Psoas muscle (tissue), 8 donors: Measurements from ENCODE around the gene HNRNPC. TPM values are rescaled to one million over a fixed set of nuclear protein-coding genes. Genes with fewer than 3 reads are reported as not detected.
A peak's percentile ranks its signal among the peaks of the same experiment; 100 is the strongest.

ENCODE experiments used
- ATAC-seq, 4 donors: fragments of 200-7000 bp; cut with Tn5 transposase; one replicate each; pipeline ENCODE4 v1.9.1; 2020; ENCODE audit warnings: moderate library complexity in 3 of 4, mild to moderate bottlenecking in 2 of 4
- DNase-seq, 2 donors: peaks; one replicate each; pipeline ENCODE4 v3.0.0-alpha.2; 2020
- H3K27ac ChIP-seq: fragments of 200-600 bp; one replicate; pipeline ENCODE4 v1.8.0; 2022
- H3K27me3 ChIP-seq, 3 donors: fragments of 200-600 bp in 1 of 3; one replicate each; pipeline versions ENCODE4 v1.6.1 to v1.8.0; 2013 to 2022; ENCODE audit warnings: low read length in 2 of 3, mild to moderate bottlenecking in 2 of 3, moderate library complexity in 1 of 3; ENCODE audit not compliant: insufficient read depth in 3 of 3
- H3K36me3 ChIP-seq, 2 donors: fragments of 200-600 bp in 1 of 2; one replicate each; pipeline versions ENCODE4 v1.6.1 to v1.8.0; 2013 to 2022; ENCODE audit warnings: low read depth in 1 of 2, mild to moderate bottlenecking in 1 of 2, moderate library complexity in 1 of 2; ENCODE audit not compliant: insufficient read depth in 1 of 2
- H3K4me1 ChIP-seq: fragments of 200-600 bp; one replicate; pipeline ENCODE4 v1.8.0; 2022
- H3K4me3 ChIP-seq: fragments of 200-600 bp; one replicate; pipeline ENCODE4 v1.8.0; 2022; ENCODE audit warnings: mild to moderate bottlenecking
- H3K9me3 ChIP-seq: fragments of 200-600 bp; one replicate; pipeline ENCODE4 v1.8.0; 2022
- WGBS, 3 donors: extraction: QIAGEN DNeasy Blood & Tissue Kit; methylation state at CpG; one replicate each; pipeline versions ENCODE4 v1.1.6 to v1.1.7; 2013; 5-methylcytosine and 5-hydroxymethylcytosine counted together
- intact Hi-C, 2 donors: fragments of 100-400 bp; cut with DNase I; formaldehyde crosslinking; loops; one replicate each; pipeline versions ENCODE4 v1.11.0 to v1.14.2; 2022
- polyA plus RNA-seq, 3 donors: library from polyadenylated mRNA; stranded (reverse); fragments of 200-250 nt; gene quantifications; one replicate each; pipeline ENCODE4 v1.2.3, GENCODE V29; 2013
- total RNA-seq, 4 donors: library from RNA; stranded (reverse); fragmentation: NEBNext Ultra II Directional in 2 of 4; extraction: Animal tissue kit (Norgen Biotek cat#: 25700) in 2 of 4; gene quantifications; one replicate each; pipeline versions ENCODE4 v1.2.1 to v1.2.4, GENCODE V29; 2021 to 2023
- TF ChIP-seq, protein P1 (sequence below): fragments of 200-600 bp; IDR thresholded peaks from one replicate; pipeline ENCODE4 v1.8.0; 2022; ENCODE audit warnings: antibody characterized with exemption
- donor health status: healthy with polysubstance abuse.
- donor health status: DM: no; HTN: no; CAD: no; lungs with moderate emphysema.
- donor health status: Bipolar disorder and iron deficiency.
- donor health status: healthy.
- donor health status: DM: yes; HTN: yes; CAD: no.
- donor health status: DM: no; HTN: no; CAD: no.
- donor health status: DM: no; HTN: no; CAD: no.
- donor health status: DM: yes; HTN: yes; CAD: no.

HNRNPC gene
- total and polyA plus RNA-seq, 7 donors, result 215 to 310 (median 250) TPM

DNA sequence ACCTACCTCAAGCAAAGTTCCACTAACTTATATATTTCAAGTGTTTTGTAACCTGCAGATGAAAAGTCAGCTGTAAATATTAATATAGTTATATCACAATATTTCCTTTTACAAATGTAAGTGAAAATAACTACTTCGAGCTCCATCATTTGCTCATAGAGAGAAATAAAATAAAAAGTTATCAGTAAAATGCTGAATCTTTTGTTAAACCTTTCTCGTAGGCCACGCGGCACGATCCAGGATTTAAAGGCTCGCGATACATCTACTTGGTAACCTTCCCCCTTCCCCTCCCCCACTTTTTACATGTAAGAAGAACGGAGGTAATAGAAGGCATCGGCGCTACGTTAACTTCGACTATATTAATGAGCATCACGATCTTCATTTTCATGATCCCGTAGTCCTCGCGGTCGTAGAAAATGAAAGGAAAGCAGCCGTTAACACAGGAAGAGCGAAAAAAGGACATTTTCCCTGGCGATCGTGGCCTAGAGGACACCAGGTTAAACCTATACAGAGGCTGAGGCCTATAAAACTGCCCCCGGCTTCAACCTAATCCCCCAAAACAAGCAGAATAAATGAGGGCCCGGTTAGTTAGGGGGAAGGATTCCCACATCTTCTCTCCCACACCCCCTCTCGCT lies 508 bp downstream of the HNRNPC start:
- H3K4me1 ChIP-seq, result peaks cover 40% of the 10 kb centered on the region
- peaks cover 0 to 33% of the 10 kb centered on the region in 2 donors for H3K36me3 ChIP-seq
- peak overlapping the region; percentile 98 for H3K27ac ChIP-seq
- no peaks in the 10 kb centered on the region for H3K9me3 ChIP-seq
- H3K4me3 ChIP-seq, result peak overlapping the region; percentile 97
- DNase-seq (peak in 1 of 2 donors; percentile 62), ATAC-seq (peak in 3 of 4 donors; percentile 29 to 54 (median 43))
- TF ChIP-seq, protein P1, sequence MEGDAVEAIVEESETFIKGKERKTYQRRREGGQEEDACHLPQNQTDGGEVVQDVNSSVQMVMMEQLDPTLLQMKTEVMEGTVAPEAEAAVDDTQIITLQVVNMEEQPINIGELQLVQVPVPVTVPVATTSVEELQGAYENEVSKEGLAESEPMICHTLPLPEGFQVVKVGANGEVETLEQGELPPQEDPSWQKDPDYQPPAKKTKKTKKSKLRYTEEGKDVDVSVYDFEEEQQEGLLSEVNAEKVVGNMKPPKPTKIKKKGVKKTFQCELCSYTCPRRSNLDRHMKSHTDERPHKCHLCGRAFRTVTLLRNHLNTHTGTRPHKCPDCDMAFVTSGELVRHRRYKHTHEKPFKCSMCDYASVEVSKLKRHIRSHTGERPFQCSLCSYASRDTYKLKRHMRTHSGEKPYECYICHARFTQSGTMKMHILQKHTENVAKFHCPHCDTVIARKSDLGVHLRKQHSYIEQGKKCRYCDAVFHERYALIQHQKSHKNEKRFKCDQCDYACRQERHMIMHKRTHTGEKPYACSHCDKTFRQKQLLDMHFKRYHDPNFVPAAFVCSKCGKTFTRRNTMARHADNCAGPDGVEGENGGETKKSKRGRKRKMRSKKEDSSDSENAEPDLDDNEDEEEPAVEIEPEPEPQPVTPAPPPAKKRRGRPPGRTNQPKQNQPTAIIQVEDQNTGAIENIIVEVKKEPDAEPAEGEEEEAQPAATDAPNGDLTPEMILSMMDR, result no peak
- intact Hi-C loops, result loop anchor here in 1 of 2 donors (5.0 to 10.0 kb wide), 2 partner anchors 36 to 116 kb away; partner anchors contain the start of gene SUPT16H
- no peaks in the 10 kb centered on the region for H3K27me3 ChIP-seq
- 0 to 1% (median 0%) methylated on average over 24 of the region's 24 CpGs for WGBS, 3 donors

DNA sequence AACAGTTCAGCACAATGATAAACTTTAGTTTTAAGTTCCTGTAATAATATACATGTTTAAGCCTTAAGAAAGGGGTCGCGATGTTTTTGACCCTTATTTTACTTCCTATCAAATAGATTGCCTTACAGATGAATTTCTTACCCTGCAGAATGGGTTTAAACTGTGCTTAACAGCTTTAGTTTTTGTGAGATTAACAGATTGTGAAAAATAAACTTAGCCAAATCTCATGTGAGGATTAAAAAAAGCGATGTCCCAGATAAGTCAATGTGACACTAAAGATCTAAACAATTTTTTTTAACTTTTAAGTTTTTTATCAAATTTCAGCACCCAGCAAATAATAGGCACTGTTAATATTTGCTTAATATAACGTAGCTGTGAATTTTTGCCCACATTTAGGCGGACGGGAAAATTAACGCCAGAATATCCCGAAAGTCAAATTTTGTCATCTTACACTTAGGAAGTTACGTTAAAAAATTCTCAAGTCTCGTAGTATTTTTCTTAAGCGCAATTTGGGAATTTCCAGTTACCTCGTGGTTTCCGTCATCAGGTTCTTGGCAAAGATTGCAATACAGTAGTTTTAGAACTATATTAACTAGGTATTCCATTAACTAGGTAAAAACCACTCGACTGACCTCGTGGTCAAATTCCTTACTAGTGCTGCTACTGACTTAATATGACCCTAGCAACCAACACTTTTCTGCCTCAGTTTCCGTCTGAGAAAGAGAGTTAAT lies 1.2 kb downstream of the HNRNPC start:
- intact Hi-C loops, result loop anchor here in 1 of 2 donors (5.0 to 10.0 kb wide), 2 partner anchors 36 to 117 kb away; partner anchors contain the start of gene SUPT16H
- Histone ChIP-seq H3K27ac (peak overlapping the region; percentile 98), H3K4me1 (peaks cover 47% of the 10 kb centered on the region)

DNA sequence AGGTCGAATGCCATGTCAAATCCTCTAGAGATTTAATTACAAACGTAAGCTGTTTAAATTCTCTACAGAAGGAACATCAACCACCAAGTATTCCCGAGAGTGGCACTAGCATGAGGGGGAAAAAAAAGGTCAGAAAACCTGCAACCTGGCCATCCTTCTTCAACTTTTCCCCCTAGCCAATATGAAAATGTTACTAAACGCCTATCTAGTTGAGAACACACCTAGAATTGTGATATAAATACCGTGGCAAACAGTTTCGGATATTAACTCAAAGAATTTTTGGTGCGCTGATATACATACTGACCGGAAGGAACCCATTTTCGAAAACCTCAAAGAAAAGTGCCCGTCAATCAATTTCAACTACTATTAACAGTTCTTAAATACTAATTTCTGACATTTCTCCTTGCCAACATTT lies 1.8 kb downstream of the HNRNPC start:
- no peak for DNase-seq
- H3K4me1 ChIP-seq, result peaks cover 53% of the 10 kb centered on the region
- H3K27ac ChIP-seq, result peak overlapping the region; percentile 98
- 2 to 6% (median 3%) methylated on average over 10 of the region's 10 CpGs for WGBS, 3 donors
- no peak for ATAC-seq
- intact Hi-C loops, result loop anchor here in 1 of 2 donors (5.0 to 10.0 kb wide), 2 partner anchors 35 to 117 kb away; partner anchors contain the start of gene SUPT16H
- no peaks in the 10 kb centered on the region for H3K9me3 ChIP-seq
- TF ChIP-seq, protein P1, result no peak
- no peaks in the 10 kb centered on the region for H3K27me3 ChIP-seq
- H3K36me3 ChIP-seq, result peaks cover 1 to 46% of the 10 kb centered on the region in 2 donors
- H3K4me3 ChIP-seq, result peak overlapping the region; percentile 97

More for the DNA sequence above, 1.2 kb downstream of the HNRNPC start:
- DNase-seq (no peak), ATAC-seq (no peak)
- peak overlapping the region; percentile 97 for H3K4me3 ChIP-seq
- no peaks in the 10 kb centered on the region for H3K9me3 ChIP-seq
- no peaks in the 10 kb centered on the region for H3K27me3 ChIP-seq
- TF ChIP-seq, protein P1, result no peak
- WGBS, 3 donors, result 2 to 4% (median 2%) methylated on average over 16 of the region's 16 CpGs
- H3K36me3 ChIP-seq, result peaks cover 0 to 40% of the 10 kb centered on the region in 2 donors

DNA sequence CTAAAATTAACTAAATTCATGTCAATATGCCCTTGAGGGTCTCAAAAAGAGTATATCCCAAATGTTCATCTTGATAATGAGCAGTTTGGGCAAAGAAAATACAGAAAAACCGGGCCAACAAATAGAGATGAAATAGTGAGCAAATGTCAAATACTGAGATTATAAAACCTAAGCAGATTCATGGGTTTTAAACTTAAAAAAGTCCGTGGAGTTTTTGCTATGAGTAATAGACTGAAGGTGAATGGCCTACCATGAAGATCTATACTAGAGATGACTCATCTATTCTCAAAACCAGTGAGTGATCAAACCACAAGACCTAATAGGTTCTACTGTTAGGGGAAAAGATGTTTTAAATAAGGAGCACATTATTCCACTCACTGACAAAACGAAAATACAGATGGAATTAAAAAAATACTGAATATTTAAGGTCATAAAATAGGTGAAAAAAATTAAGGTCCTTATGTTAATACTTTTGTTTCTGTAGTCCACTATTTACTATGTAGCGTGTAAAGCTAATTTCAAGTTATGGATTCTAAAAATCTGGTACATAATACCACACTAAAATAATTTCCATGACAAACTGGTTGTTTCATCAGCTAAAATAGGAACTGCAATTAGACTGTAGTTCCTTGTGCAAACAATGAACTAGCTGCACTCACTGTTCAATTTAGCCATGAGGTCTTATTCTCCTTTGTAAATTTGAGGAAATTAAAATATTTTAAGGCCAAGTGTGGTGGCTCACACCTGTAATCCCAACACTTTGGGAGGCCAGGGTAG lies 5.0 kb downstream of the HNRNPC start:
- WGBS, 3 donors, result 43 to 53% (median 46%) methylated on average over 4 of the region's 4 CpGs
- Histone ChIP-seq H3K4me1 (peaks cover 76% of the 10 kb centered on the region), H3K27ac (peak overlapping the region; percentile 65), H3K36me3 (peaks cover 7 to 75% of the 10 kb centered on the region in 2 donors), H3K9me3 (no peaks in the 10 kb centered on the region), H3K4me3 (peak overlapping the region; percentile 28), H3K27me3 (no peaks in the 10 kb centered on the region)
- TF ChIP-seq, protein P1, result no peak
- DNase-seq, result no peak
- intact Hi-C loops, result loop anchor here in 1 of 2 donors (10.0 kb wide), 1 partner anchor 121 kb away; the partner anchor contains the start of gene SUPT16H
- ATAC-seq, result peak in 2 of 4 donors; percentile 41 to 50
